BLaER1 treated with 17β-estradiol and CSF1 and Interleukin-3, amounts not matched to agents 10 nM and 100 nM (cell line): ENCODE data around the gene ADARB2.

Source experiments
- H3K27ac ChIP-seq, 11 experiments: shearing (Covaris generic); formaldehyde crosslinking; 2 replicates each; pipeline ENCODE4 v1.8.1; 2022
- H3K27me3 ChIP-seq, 11 experiments: shearing (Covaris generic); formaldehyde crosslinking; 2 replicates each; pipeline ENCODE4 v1.8.1; 2022
- H3K36me3 ChIP-seq, 11 experiments: shearing (Covaris generic); formaldehyde crosslinking; 2 replicates each; pipeline ENCODE4 v1.8.1; 2022
- H3K4me1 ChIP-seq, 10 experiments: shearing (Covaris generic); formaldehyde crosslinking; 2 replicates each; pipeline ENCODE4 v1.8.1; 2022
- H3K4me2 ChIP-seq, 11 experiments: shearing (Covaris generic); formaldehyde crosslinking; 2 replicates each; pipeline ENCODE4 v1.8.1; 2022
- H3K4me3 ChIP-seq, 10 experiments: shearing (Covaris generic); formaldehyde crosslinking; 2 replicates each; pipeline ENCODE4 v1.8.1; 2022
- H3K9ac ChIP-seq, 11 experiments: shearing (Covaris generic); formaldehyde crosslinking; 2 replicates each; pipeline ENCODE4 v1.8.1; 2022
- H3K9me3 ChIP-seq, 11 experiments: shearing (Covaris generic); formaldehyde crosslinking; replicated peaks in 1 of 11; 2 replicates each; pipeline ENCODE4 v1.8.1; 2022
- H4K20me1 ChIP-seq, 11 experiments: shearing (Covaris generic); formaldehyde crosslinking; 2 replicates each; pipeline ENCODE4 v1.8.1; 2022
- Cebpa-rat ChIP-seq, 11 experiments: shearing (Covaris generic); IDR thresholded peaks; 2 replicates each; pipeline ENCODE4 v1.8.1; 2022

The ADARB2 gene

GRCh38 chr10:1665681-1666080, 71.6 kb downstream of the ADARB2 start:
- no peaks in the 10 kb centered on the region for H3K9me3 ChIP-seq
- no peak overlapping the region for H3K27ac ChIP-seq
- H3K36me3 ChIP-seq = no peaks in the 10 kb centered on the region
- H3K4me2 ChIP-seq = no peak overlapping the region
- H3K9ac ChIP-seq = no peak overlapping the region
- H3K4me1 ChIP-seq = peaks cover 16 to 38% (median 27%) of the 10 kb centered on the region in 10 experiments
- H3K27me3 ChIP-seq = peaks cover 0 to 8% (median 0%) of the 10 kb centered on the region in 11 experiments; a peak in 1 of 22 replicates
- TF ChIP-seq Cebpa-rat (IDR thresholded peaks at IDR 0.05) = no peak
- peaks cover 0 to 13% (median 0%) of the 10 kb centered on the region in 11 experiments; a peak in 3 of 22 replicates for H4K20me1 ChIP-seq
- H3K4me3 ChIP-seq = no peak overlapping the region

GRCh38 chr10:1665021-1665661, 72.2 kb downstream of the ADARB2 start:
- H3K27me3 ChIP-seq = peaks cover 0 to 8% (median 0%) of the 10 kb centered on the region in 11 experiments; a peak in 1 of 22 replicates
- peaks cover 16 to 44% (median 32%) of the 10 kb centered on the region in 10 experiments for H3K4me1 ChIP-seq
- H3K27ac ChIP-seq = no peak overlapping the region
- H3K4me2 ChIP-seq = no peak overlapping the region
- peaks cover 0 to 9% (median 0%) of the 10 kb centered on the region in 11 experiments; a peak in 3 of 22 replicates for H4K20me1 ChIP-seq
- no peak overlapping the region for H3K9ac ChIP-seq
- no peak for TF ChIP-seq Cebpa-rat (IDR thresholded peaks at IDR 0.05)
- H3K9me3 ChIP-seq = no peaks in the 10 kb centered on the region
- no peaks in the 10 kb centered on the region for H3K36me3 ChIP-seq
- H3K4me3 ChIP-seq = no peak overlapping the region

GRCh38 chr10:1664333-1664964, 72.9 kb downstream of the ADARB2 start:
- H3K4me1 ChIP-seq = peaks cover 16 to 51% (median 35%) of the 10 kb centered on the region in 10 experiments
- H3K4me3 ChIP-seq = no peak overlapping the region
- H3K36me3 ChIP-seq = no peaks in the 10 kb centered on the region
- peak overlapping the region in 3 of 11 experiments; percentile 6 to 18 (median 7); a peak in 3 of 22 replicates for H3K4me2 ChIP-seq
- peaks cover 0 to 9% (median 0%) of the 10 kb centered on the region in 11 experiments; a peak in 3 of 22 replicates for H4K20me1 ChIP-seq
- H3K9ac ChIP-seq = no peak overlapping the region
- no peaks in the 10 kb centered on the region for H3K9me3 ChIP-seq
- TF ChIP-seq Cebpa-rat (IDR thresholded peaks at IDR 0.05) = no peak
- peaks cover 0 to 8% (median 0%) of the 10 kb centered on the region in 11 experiments; a peak in 1 of 22 replicates for H3K27me3 ChIP-seq
- no peak overlapping the region for H3K27ac ChIP-seq

- H3K4me3 ChIP-seq = no peak overlapping the region
- peak overlapping the region in 8 of 11 experiments; percentile 76 to 93 (median 91); a peak in 10 of 22 replicates for H3K4me2 ChIP-seq
- TF ChIP-seq Cebpa-rat (IDR thresholded peaks at IDR 0.05) = no peak
- peaks cover 0 to 8% (median 0%) of the 10 kb centered on the region in 11 experiments; a peak in 1 of 22 replicates for H3K27me3 ChIP-seq
- H3K27ac ChIP-seq = peak overlapping the region in 1 of 11 experiments; percentile 71; a peak in 1 of 22 replicates
- no peaks in the 10 kb centered on the region for H3K9me3 ChIP-seq
- peaks cover 16 to 57% (median 35%) of the 10 kb centered on the region in 10 experiments for H3K4me1 ChIP-seq
- peaks cover 0 to 14% (median 0%) of the 10 kb centered on the region in 11 experiments; a peak in 3 of 22 replicates for H4K20me1 ChIP-seq
- no peak overlapping the region for H3K9ac ChIP-seq
- no peaks in the 10 kb centered on the region for H3K36me3 ChIP-seq
Observed at GRCh38 chr10:1663226-1663625, 74.1 kb downstream of the ADARB2 start.

GRCh38 chr10:1662438-1663025, 74.8 kb downstream of the ADARB2 start:
- no peaks in the 10 kb centered on the region for H3K9me3 ChIP-seq
- H3K4me1 ChIP-seq = peaks cover 16 to 63% (median 40%) of the 10 kb centered on the region in 10 experiments
- no peaks in the 10 kb centered on the region for H3K36me3 ChIP-seq
- H3K4me3 ChIP-seq = peak overlapping the region in 6 of 10 experiments; percentile 1 to 36 (median 18); a peak in 2 of 20 replicates
- TF ChIP-seq Cebpa-rat (IDR thresholded peaks at IDR 0.05) = no peak
- H3K27me3 ChIP-seq = peaks cover 0 to 8% (median 0%) of the 10 kb centered on the region in 11 experiments; a peak in 1 of 22 replicates
- peak overlapping the region in 4 of 11 experiments; percentile 21 to 59 (median 55); a peak in 9 of 22 replicates for H3K9ac ChIP-seq
- peaks cover 0 to 14% (median 0%) of the 10 kb centered on the region in 11 experiments; a peak in 3 of 22 replicates for H4K20me1 ChIP-seq
- H3K4me2 ChIP-seq = peak overlapping the region; percentile 76 to 93 (median 91)
- peak overlapping the region in 10 of 11 experiments; percentile 10 to 71 (median 48); a peak in 18 of 22 replicates for H3K27ac ChIP-seq

GRCh38 chr10:1661859-1662437, 75.4 kb downstream of the ADARB2 start:
- peaks cover 0 to 14% (median 0%) of the 10 kb centered on the region in 11 experiments; a peak in 3 of 22 replicates for H4K20me1 ChIP-seq
- H3K27ac ChIP-seq = peak overlapping the region in 10 of 11 experiments; percentile 10 to 71 (median 48); a peak in 17 of 22 replicates
- H3K27me3 ChIP-seq = peaks cover 0 to 8% (median 0%) of the 10 kb centered on the region in 11 experiments; a peak in 1 of 22 replicates
- peak overlapping the region; percentile 76 to 93 (median 91) for H3K4me2 ChIP-seq
- peak overlapping the region in 6 of 10 experiments; percentile 1 to 36 (median 18); a peak in 2 of 20 replicates for H3K4me3 ChIP-seq
- H3K36me3 ChIP-seq = no peaks in the 10 kb centered on the region
- TF ChIP-seq Cebpa-rat (IDR thresholded peaks at IDR 0.05) = no peak
- H3K9ac ChIP-seq = peak overlapping the region in 5 of 11 experiments; percentile 21 to 59 (median 51); a peak in 10 of 22 replicates
- H3K9me3 ChIP-seq = no peaks in the 10 kb centered on the region
- peaks cover 16 to 69% (median 46%) of the 10 kb centered on the region in 10 experiments for H3K4me1 ChIP-seq

GRCh38 chr10:1661416-1661815, 75.9 kb downstream of the ADARB2 start:
- Histone ChIP-seq H3K27me3 (peaks cover 0 to 8% (median 0%) of the 10 kb centered on the region in 11 experiments; a peak in 1 of 22 replicates), H3K9me3 (no peaks in the 10 kb centered on the region), H3K36me3 (no peaks in the 10 kb centered on the region), H3K4me1 (peaks cover 16 to 70% (median 48%) of the 10 kb centered on the region in 10 experiments), H3K4me2 (peak overlapping the region; percentile 76 to 93 (median 91)), H3K4me3 (0 out of 20 replicates have a peak overlapping the region, but pooled peaks of 1 of the 10 experiments have one; percentile 1), H3K9ac (peak overlapping the region in 4 of 11 experiments; percentile 21 to 59 (median 55); a peak in 5 of 22 replicates), H3K27ac (peak overlapping the region in 2 of 11 experiments; percentile 66 to 71; a peak in 4 of 22 replicates), H4K20me1 (peaks cover 0 to 11% (median 0%) of the 10 kb centered on the region in 11 experiments; a peak in 3 of 22 replicates)
- no peak for TF ChIP-seq Cebpa-rat (IDR thresholded peaks at IDR 0.05)

- H3K9me3 ChIP-seq = no peaks in the 10 kb centered on the region
- H3K4me2 ChIP-seq = peak overlapping the region in 9 of 11 experiments; percentile 76 to 93 (median 91); a peak in 16 of 22 replicates
- peaks cover 0 to 8% (median 0%) of the 10 kb centered on the region in 11 experiments; a peak in 1 of 22 replicates for H3K27me3 ChIP-seq
- no peak for TF ChIP-seq Cebpa-rat (IDR thresholded peaks at IDR 0.05)
- H3K9ac ChIP-seq = no peak overlapping the region; a peak in 1 of 22 replicates
- no peaks in the 10 kb centered on the region for H3K36me3 ChIP-seq
- H3K27ac ChIP-seq = peak overlapping the region in 1 of 11 experiments; percentile 71; a peak in 1 of 22 replicates
- H3K4me1 ChIP-seq = peaks cover 16 to 70% (median 48%) of the 10 kb centered on the region in 10 experiments
- H4K20me1 ChIP-seq = peaks cover 0 to 10% (median 0%) of the 10 kb centered on the region in 11 experiments; a peak in 3 of 22 replicates
- no peak overlapping the region for H3K4me3 ChIP-seq
Observed at GRCh38 chr10:1660815-1661214, 76.5 kb downstream of the ADARB2 start.
